ENCODE measurements around the gene RAB11A.

DNA sequence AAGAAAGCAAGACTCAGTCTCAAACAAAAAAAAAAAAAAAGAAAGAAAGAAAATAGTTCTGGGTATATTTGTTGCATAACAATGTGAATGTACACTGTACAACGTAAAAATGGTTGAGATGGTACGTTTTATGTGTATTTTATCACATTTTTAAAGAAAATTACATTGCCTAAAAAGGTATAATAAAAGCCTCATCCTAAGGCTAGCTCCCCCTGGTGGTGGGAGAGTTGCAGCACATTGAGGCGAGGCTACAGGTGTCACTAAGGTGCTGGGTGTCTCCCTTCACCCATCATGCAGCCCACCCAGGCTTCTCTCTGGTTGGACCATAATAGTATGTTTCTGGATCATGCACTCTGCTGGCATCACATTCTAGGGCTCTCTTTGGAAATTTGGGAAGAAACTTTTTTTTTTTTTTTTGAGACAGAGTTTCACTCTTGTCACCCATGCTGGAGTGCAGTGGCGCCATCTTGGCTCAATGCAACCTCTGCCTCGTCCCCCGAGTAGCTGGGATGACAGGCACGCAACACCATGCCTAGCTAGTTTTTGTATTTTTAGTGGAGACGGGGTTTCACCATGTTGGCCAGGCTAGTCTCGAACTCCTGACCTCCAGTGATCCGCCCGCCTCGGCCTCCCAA, 12.4 kb upstream of the RAB11A start:
- TF ChIP-seq POLR2AphosphoS5 (IDR thresholded peaks at IDR 0.05; ENCODE audit: low read depth) (no peak), CTCF (IDR thresholded peaks at IDR 0.05; ENCODE audit: insufficient read depth, low read length) (peak; percentile 93), GABPA (IDR thresholded peaks at IDR 0.05; ENCODE audit: low read depth) (no peak)
- TF ChIP-seq, protein P1, sequence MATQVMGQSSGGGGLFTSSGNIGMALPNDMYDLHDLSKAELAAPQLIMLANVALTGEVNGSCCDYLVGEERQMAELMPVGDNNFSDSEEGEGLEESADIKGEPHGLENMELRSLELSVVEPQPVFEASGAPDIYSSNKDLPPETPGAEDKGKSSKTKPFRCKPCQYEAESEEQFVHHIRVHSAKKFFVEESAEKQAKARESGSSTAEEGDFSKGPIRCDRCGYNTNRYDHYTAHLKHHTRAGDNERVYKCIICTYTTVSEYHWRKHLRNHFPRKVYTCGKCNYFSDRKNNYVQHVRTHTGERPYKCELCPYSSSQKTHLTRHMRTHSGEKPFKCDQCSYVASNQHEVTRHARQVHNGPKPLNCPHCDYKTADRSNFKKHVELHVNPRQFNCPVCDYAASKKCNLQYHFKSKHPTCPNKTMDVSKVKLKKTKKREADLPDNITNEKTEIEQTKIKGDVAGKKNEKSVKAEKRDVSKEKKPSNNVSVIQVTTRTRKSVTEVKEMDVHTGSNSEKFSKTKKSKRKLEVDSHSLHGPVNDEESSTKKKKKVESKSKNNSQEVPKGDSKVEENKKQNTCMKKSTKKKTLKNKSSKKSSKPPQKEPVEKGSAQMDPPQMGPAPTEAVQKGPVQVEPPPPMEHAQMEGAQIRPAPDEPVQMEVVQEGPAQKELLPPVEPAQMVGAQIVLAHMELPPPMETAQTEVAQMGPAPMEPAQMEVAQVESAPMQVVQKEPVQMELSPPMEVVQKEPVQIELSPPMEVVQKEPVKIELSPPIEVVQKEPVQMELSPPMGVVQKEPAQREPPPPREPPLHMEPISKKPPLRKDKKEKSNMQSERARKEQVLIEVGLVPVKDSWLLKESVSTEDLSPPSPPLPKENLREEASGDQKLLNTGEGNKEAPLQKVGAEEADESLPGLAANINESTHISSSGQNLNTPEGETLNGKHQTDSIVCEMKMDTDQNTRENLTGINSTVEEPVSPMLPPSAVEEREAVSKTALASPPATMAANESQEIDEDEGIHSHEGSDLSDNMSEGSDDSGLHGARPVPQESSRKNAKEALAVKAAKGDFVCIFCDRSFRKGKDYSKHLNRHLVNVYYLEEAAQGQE (IDR thresholded peaks at IDR 0.05; ENCODE audit: insufficient replicate concordance, low read depth) = no peak

Measured in HL-60 (cell line).